Measurements from ENCODE around the gene GALNT17.

GRCh38 chr7:71706597-71706975 lies 574.6 kb downstream of the GALNT17 start:
- no peak for TF ChIP-seq CTCF (IDR thresholded peaks at IDR 0.05)
- no peak for TF ChIP-seq POLR2AphosphoS5 (IDR thresholded peaks at IDR 0.05; ENCODE audit: low read depth, low read length)
- no peak for TF ChIP-seq TCF7L2 (IDR thresholded peaks at IDR 0.05; ENCODE audit: low read depth, low read length)
